Fibroblast of lung (primary cell): ENCODE data around the gene CYP2W1. TPM values are rescaled to one million over a fixed set of nuclear protein-coding genes. Genes with fewer than 3 reads are reported as not detected.
A peak's percentile ranks its signal among the peaks of the same experiment; 100 is the strongest.

Source experiments
- DNase-seq, 2 donors: peaks; one replicate each; pipeline versions ENCODE4 v3.0.0 to v3.0.0-alpha.2; 2010; ENCODE audit warnings: low read depth in 2 of 2
- H2AFZ ChIP-seq: 2 replicates; pipeline ENCODE4 v1.5.1; 2012; ENCODE audit warnings: low read length, control low read depth, inconsistent platforms
- H3K27ac ChIP-seq: 2 replicates; pipeline ENCODE4 v1.5.1; 2011; ENCODE audit warnings: low read length, control low read depth; ENCODE audit not compliant: insufficient read depth
- H3K27me3 ChIP-seq: 2 replicates; pipeline ENCODE4 v1.5.1; 2011; ENCODE audit warnings: mild to moderate bottlenecking, low read length; ENCODE audit not compliant: control insufficient read depth, insufficient read depth
- H3K36me3 ChIP-seq: 2 replicates; pipeline ENCODE4 v1.5.1; 2011; ENCODE audit warnings: low read length; ENCODE audit not compliant: control insufficient read depth, insufficient read depth
- H3K4me1 ChIP-seq: 2 replicates; pipeline ENCODE4 v1.5.1; 2011; ENCODE audit warnings: low read length; ENCODE audit not compliant: control insufficient read depth, insufficient read depth; ENCODE audit errors: extremely low read depth
- H3K4me2 ChIP-seq: 2 replicates; pipeline ENCODE4 v1.5.1; 2011; ENCODE audit warnings: low read length, control low read depth; ENCODE audit not compliant: insufficient read depth; ENCODE audit errors: extremely low read depth
- H3K4me3 ChIP-seq, 4 experiments: fragments of 200-600 bp in 1 of 4; sonication (generic) in 1 of 4; replicated peaks in 1 of 4; 2 replicates each; pipeline ENCODE4 v1.5.1; 2011 to 2016; ENCODE audit warnings: low read length in 4 of 4, low read depth in 3 of 4, mild to moderate bottlenecking in 3 of 4, control low read depth in 2 of 4, inconsistent platforms in 1 of 4, mixed read lengths in 1 of 4; ENCODE audit not compliant: insufficient read depth in 1 of 4; ENCODE audit errors: control extremely low read depth in 1 of 4
- H3K79me2 ChIP-seq: 2 replicates; pipeline ENCODE4 v1.5.1; 2012; ENCODE audit warnings: mild to moderate bottlenecking, low read length, inconsistent platforms; ENCODE audit not compliant: control insufficient read depth, insufficient read depth
- H3K9ac ChIP-seq: 2 replicates; pipeline ENCODE4 v1.5.1; 2011; ENCODE audit warnings: mild to moderate bottlenecking, low read length, control low read depth; ENCODE audit not compliant: insufficient read depth
- H3K9me3 ChIP-seq: 2 replicates; pipeline ENCODE4 v1.5.1; 2012; ENCODE audit warnings: low read depth, low read length; ENCODE audit not compliant: control insufficient read depth, insufficient read depth
- H4K20me1 ChIP-seq: 2 replicates; pipeline ENCODE4 v1.5.1; 2011; ENCODE audit warnings: low read length; ENCODE audit not compliant: control insufficient read depth, insufficient read depth; ENCODE audit errors: extremely low read depth
- EZH2 ChIP-seq: IDR thresholded peaks from 2 replicates; pipeline ENCODE4 v1.5.1; 2012; ENCODE audit warnings: low read length, control low read depth, mild to moderate bottlenecking; ENCODE audit errors: missing control alignments
- polyA plus RNA-seq, 2 donors: library from polyadenylated mRNA; depleted of rRNA in 1 of 2; stranded (reverse) in 1 of 2; unstranded in 1 of 2; fragments of >200 nt; gene quantifications; 2 replicates each; pipeline ENCODE4 v1.2.1, GENCODE V29; 2011 to 2012; ENCODE audit warnings: missing spikeins in 1 of 2
- total RNA-seq: library from RNA; depleted of rRNA; stranded (reverse); fragments of >200 nt; gene quantifications from 2 replicates; pipeline ENCODE4 v1.2.1, GENCODE V29; 2014
- TF ChIP-seq, protein P1 (sequence below), 2 donors: IDR thresholded peaks in 1 of 2; conservative IDR thresholded peaks in 1 of 2; 1 replicate in 1 of 2; 2 replicates in 1 of 2; pipeline ENCODE4 v1.5.1; 2011 to 2012; ENCODE audit warnings: low read length in 2 of 2, control low read depth in 1 of 2, inconsistent platforms in 1 of 2, low read depth in 1 of 2, mild to moderate bottlenecking in 1 of 2

CYP2W1 gene
- total and polyA plus RNA-seq, 2 donors (not counting 1 experiment from before 2014, with no cell fraction given): not detected

DNA sequence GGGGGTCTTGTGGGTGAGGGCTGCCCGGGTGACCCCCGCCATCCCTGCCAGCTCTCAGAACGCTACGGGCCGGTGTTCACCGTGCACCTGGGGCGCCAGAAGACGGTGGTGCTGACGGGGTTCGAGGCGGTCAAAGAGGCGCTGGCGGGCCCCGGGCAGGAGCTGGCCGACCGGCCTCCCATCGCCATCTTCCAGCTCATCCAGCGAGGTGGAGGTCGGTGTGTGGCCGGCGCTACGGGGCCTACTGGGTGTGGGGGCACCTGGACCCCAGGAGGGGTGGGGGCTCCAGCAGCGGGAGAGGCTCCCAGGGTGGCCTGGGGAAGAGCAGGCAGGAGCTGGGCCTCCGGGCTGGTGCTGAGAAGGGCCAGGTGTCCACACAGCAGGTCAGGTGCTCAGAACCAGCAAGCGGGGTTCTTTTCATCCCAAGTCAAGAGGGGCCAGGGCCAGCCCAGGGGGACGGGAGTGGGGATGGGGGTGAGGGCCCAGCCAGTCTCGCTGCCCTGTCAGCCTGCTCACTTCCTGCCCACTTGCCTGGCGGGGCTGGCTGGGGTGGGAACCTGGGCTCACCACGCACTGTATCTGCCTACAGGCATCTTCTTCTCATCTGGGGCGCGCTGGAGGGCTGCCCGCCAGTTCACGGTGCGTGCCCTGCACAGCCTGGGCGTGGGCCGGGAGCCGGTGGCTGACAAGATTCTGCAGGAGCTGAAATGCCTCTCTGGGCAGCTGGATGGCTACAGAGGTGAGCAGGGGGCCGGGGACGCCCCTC, 1.6 kb downstream of the CYP2W1 start:
- no peak for DNase-seq
- Histone ChIP-seq H2AFZ (no peak overlapping the region), H3K27me3 (no peaks in the 10 kb centered on the region), H3K9ac (no peak overlapping the region), H4K20me1 (no peaks in the 10 kb centered on the region), H3K4me2 (no peak overlapping the region), H3K36me3 (no peaks in the 10 kb centered on the region), H3K79me2 (no peaks in the 10 kb centered on the region), H3K27ac (no peak overlapping the region), H3K4me3 (no peak overlapping the region), H3K4me1 (peaks cover 3% of the 10 kb centered on the region), H3K9me3 (no peaks in the 10 kb centered on the region)
- TF ChIP-seq EZH2: no peak
- TF ChIP-seq, protein P1, sequence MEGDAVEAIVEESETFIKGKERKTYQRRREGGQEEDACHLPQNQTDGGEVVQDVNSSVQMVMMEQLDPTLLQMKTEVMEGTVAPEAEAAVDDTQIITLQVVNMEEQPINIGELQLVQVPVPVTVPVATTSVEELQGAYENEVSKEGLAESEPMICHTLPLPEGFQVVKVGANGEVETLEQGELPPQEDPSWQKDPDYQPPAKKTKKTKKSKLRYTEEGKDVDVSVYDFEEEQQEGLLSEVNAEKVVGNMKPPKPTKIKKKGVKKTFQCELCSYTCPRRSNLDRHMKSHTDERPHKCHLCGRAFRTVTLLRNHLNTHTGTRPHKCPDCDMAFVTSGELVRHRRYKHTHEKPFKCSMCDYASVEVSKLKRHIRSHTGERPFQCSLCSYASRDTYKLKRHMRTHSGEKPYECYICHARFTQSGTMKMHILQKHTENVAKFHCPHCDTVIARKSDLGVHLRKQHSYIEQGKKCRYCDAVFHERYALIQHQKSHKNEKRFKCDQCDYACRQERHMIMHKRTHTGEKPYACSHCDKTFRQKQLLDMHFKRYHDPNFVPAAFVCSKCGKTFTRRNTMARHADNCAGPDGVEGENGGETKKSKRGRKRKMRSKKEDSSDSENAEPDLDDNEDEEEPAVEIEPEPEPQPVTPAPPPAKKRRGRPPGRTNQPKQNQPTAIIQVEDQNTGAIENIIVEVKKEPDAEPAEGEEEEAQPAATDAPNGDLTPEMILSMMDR (conservative IDR thresholded peaks at IDR 0.05 in 1 of 2, IDR thresholded peaks at IDR 0.05 in 1 of 2; ENCODE audit: low read depth in 1 of 2, low read length in 2 of 2): no peak

DNA sequence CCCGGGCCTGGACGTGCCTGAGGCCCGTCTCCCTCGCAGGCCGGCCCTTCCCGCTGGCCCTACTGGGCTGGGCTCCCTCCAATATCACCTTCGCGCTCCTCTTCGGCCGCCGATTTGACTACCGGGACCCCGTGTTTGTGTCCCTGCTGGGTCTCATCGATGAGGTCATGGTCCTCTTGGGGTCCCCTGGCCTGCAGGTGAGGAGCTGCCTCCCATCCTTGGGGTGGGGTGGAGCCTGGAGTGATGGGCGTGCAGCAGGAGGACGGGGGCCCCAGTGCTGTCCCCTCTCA, 2.1 kb downstream of the CYP2W1 start:
- no peaks in the 10 kb centered on the region for H3K27me3 ChIP-seq
- H3K4me2 ChIP-seq: no peak overlapping the region
- H3K4me3 ChIP-seq: no peak overlapping the region
- TF ChIP-seq, protein P1 (conservative IDR thresholded peaks at IDR 0.05 in 1 of 2, IDR thresholded peaks at IDR 0.05 in 1 of 2; ENCODE audit: low read depth in 1 of 2, low read length in 2 of 2): no peak
- no peak for TF ChIP-seq EZH2
- H3K36me3 ChIP-seq: no peaks in the 10 kb centered on the region
- no peaks in the 10 kb centered on the region for H4K20me1 ChIP-seq
- no peaks in the 10 kb centered on the region for H3K79me2 ChIP-seq
- H3K27ac ChIP-seq: no peak overlapping the region
- no peaks in the 10 kb centered on the region for H3K9me3 ChIP-seq
- DNase-seq: no peak
- peaks cover 3% of the 10 kb centered on the region for H3K4me1 ChIP-seq
- no peak overlapping the region for H3K9ac ChIP-seq
- H2AFZ ChIP-seq: no peak overlapping the region

DNA sequence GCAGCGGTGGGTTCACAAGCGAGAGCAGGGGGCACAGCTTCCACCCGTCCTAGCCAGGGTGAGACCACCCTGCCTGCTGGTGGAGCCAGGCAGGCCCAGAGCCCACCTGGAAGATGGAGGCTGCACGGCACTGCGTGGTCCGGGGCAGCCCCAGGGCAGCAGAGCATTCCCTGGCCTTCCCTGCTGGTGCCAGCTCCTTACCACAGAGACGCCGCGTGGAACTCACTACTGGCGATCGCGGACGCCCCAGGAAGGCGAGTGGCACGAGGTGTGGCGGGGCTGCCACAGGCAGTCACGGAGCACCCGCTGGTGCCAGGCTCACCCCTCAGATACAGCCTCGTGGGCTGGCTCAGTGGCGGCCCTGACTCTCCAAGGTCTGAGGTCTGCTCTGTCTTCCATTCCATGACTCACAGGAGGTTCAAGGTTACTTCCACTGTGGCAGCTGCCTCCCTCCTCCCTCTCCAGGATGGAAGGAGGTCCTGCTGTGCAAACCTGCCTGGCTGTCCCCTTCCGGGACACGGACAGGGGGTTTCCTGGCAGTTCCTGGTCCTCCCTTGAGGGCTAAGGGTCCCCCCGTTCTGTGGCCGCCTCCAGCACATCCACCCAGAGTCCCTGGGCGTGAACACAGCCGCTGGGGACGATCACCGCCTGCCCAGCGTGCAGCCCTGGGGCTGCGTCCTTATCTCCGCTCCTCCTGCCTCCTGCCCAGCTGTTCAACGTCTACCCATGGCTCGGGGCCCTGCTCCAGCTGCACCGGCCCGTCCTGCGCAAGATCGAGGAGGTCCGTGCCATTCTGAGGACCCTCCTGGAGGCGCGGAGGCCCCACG, 3.1 kb downstream of the CYP2W1 start:
- no peaks in the 10 kb centered on the region for H3K27me3 ChIP-seq
- no peak overlapping the region for H3K27ac ChIP-seq
- peak; percentile 29 to 39 for DNase-seq
- H3K4me3 ChIP-seq: no peak overlapping the region
- H3K4me2 ChIP-seq: peak overlapping the region; percentile 8
- no peak for TF ChIP-seq EZH2
- TF ChIP-seq, protein P1 (conservative IDR thresholded peaks at IDR 0.05 in 1 of 2, IDR thresholded peaks at IDR 0.05 in 1 of 2; ENCODE audit: low read depth in 1 of 2, low read length in 2 of 2): no peak
- H3K4me1 ChIP-seq: peaks cover 3% of the 10 kb centered on the region
- H3K9ac ChIP-seq: no peak overlapping the region
- no peaks in the 10 kb centered on the region for H4K20me1 ChIP-seq
- no peaks in the 10 kb centered on the region for H3K9me3 ChIP-seq
- peak overlapping the region; percentile 7 for H2AFZ ChIP-seq
- no peaks in the 10 kb centered on the region for H3K79me2 ChIP-seq
- H3K36me3 ChIP-seq: no peaks in the 10 kb centered on the region
